Stimulated activated CD4-positive, alpha-beta T cell treated with anti-CD3 and anti-CD28 coated beads, Interleukin-15, amount 100 ng/mL, for 1 hour (primary cell): ENCODE measurements around the gene CAPN9.

Source experiments
- DNase-seq, 2 donors: peaks; one replicate each; pipeline ENCODE4 v3.0.0-alpha.2; 2020; ENCODE audit warnings: low read depth in 1 of 2, low spot score in 1 of 2

Gene CAPN9

DNA sequence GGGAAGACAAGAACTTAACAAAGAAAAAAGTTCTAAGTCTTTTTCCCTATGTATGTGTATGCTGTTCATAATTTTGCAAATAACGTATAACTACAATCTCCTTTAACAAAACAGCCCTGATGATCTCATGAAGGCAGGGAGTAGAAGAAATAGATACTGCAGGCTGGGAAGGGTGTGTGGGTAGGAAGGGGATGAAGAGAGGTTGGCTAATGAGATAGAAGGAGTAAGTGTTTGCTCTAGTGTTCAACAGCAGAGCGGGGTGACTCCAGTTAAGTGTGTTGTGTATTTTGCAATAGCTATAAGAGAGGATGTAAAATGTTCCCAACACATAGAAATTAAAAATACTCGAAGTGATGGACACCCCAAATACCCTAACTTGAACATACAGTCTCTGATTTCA, 101.0 kb downstream of the CAPN9 start:
- no peak for DNase-seq

DNA sequence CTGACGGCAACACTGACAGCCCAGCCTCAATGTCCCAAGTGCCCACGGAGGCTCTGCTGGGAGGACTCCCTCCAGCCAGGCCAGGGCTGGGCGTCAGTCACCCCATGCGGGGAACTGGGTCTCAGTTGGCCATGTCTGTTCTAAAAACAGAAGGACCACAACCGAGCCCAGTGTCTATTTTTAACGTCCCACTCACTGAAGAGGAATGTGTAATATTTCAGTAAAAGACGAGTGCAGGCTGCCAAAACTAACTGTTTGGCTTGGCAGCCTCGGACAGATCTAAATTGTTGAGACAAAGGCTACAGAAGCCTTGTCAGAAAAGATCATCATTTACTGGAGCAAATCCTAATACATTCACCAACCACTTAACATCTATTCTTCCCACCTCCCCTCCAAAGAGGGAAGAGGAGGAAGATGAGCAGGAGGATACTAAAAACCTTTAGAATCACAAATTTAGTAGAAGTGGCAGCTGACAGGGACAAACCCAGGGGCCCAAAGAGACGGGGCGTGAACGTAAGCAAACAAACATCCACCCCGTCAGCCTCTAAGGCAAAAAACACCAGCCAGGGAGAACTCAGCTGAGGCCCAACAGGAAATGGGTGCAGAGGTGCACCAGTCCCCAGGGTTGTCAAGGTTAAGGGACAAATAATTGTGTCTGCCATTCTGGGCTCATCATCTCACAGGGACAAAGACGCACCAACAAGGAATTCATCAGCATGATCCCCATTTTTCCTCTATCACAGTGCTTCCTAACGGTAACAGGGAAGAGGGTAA, 102.5 kb downstream of the CAPN9 start:
- DNase-seq = no peak

DNA sequence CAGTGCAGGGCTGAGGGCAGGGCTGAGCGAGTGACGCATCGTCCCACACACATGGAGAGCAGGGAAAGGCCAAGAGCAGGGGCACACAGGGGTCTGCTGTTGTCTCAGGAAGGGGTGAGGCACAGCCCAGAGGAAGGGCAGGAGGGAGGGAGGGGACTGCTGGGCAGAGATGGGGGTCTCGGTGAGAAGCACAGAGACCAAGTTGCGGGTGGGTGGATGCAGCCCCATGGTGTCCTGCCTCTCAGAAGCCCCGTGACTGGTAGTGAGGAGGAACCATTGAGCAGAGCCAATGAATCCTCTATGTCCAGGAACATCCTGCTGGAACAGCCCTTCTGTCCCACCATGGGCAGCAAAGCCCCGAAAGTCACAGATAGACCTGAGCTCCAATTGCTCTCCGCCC, 103.4 kb downstream of the CAPN9 start:
- no peak for DNase-seq

DNA sequence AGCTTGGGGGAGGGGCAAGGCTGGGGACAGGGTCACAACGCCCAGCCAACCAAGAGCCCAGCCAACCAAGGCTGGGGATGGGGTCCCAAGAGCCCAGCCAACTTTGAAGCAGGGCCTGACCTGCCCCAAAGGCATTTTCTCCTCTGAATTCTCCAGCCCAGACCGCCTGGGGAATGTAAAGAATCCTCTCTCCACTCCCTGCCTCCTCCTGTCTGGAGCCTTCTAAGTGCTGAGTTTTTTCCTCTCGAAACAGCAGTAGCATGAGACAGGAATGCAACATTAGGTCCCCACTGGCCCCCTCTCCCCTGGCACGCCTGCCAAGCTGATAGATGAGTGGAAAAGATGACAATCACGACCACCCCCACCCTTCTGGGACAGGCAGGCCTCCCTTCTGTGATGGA, 104.1 kb downstream of the CAPN9 start:
- DNase-seq = no peak
